ENCODE results near the gene AKAP8.
"Not testable (repeated sequence)": the region's sequence is repeated elsewhere in the genome, so short reads cannot be mapped to it uniquely, and the experiment has no call there.

AKAP8 gene

DNA sequence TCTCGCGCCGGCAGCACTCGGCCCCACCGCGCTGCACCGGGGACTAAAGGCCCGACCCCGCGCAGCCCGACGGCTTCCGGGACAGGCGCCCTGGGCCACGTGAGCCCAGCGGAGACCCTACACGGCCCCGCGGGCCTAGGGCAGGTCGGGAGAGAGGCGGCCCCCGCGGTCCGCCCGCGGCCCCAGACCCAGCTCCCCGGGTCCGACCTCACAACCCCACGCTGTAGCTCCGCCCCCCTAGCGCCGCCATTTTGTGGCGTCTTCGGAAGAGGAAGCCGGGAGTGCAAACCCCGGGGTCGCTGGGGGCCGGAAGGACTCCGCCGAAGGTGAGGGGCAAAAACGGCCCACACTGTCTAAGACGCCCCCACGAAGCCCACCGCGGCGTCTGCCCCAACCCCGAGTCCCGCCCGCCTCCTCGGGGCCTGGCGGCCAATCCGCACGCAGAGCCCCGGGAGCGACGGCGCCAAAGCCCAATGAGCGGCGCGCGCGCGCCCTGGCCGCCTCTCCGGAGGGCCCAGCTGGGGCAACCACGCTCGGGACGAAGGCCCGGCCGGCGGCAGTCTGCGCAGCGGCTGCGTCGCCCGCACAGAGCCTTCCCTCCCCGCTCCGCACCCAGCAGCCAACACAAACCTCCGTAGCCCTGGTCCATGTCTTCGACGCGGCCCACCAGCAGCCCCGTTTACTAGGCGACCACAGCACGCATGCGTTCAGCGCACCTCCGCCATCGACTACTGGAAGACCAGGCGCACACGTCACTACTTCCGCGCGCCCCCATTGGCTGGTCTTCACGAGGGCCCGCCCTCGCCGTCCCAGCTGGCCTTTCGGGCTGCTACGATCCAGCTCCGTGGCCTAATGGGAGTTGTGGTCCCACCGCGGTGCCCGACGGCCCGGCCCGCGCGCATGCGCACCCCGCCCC is at the start of gene AKAP8:
Gene AKAP8, minus strand, starts transcription at position 705 of the 916 bp plus-strand sequence. Its CDS starts 56 bp downstream, at position 649.
- DNase-seq: peak; percentile 98

DNA sequence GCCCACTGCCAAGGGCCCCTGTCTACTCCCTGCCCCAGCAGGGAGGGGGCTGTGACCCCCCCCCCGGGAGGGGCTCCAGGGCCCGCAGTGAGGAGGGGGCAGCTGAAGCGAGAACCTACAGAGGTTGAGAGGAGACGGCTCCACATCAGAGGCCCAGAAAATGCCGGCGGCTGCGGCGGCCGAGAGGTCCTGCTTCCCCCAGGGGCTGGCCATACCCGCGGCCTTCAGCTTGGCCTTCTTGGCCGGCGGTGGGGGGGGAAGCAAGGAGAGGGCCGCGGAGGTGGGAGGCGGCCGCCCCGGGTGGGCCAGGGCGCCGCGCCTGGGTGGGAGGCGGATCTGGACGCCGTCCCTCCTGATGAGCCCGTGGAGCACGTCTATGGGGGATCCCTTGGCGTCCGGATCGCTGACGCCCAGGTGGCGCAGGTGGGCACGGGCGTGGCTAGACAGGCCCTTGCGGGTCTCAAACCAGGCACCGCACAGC is 48.4 kb upstream of the AKAP8 start:
- DNase-seq: no peak

DNA sequence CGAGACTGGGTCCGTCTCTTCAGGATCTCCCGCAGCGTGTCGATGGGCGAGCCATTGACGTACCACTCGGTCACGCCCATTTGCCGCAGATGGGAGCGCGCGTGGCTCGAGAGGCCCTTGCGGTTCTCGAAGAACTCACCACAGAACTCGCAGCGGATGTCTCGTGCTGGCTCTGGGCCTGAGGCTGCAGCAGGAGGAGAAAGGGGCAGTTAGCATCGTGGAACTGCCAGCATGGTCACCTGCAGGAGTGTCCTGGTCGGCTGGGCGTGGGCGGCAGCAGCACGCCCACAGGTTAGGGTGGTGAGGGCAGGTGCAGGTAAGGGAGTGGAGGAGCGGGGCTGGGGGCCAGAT is 47.7 kb upstream of the AKAP8 start:
- no peak for DNase-seq

DNA sequence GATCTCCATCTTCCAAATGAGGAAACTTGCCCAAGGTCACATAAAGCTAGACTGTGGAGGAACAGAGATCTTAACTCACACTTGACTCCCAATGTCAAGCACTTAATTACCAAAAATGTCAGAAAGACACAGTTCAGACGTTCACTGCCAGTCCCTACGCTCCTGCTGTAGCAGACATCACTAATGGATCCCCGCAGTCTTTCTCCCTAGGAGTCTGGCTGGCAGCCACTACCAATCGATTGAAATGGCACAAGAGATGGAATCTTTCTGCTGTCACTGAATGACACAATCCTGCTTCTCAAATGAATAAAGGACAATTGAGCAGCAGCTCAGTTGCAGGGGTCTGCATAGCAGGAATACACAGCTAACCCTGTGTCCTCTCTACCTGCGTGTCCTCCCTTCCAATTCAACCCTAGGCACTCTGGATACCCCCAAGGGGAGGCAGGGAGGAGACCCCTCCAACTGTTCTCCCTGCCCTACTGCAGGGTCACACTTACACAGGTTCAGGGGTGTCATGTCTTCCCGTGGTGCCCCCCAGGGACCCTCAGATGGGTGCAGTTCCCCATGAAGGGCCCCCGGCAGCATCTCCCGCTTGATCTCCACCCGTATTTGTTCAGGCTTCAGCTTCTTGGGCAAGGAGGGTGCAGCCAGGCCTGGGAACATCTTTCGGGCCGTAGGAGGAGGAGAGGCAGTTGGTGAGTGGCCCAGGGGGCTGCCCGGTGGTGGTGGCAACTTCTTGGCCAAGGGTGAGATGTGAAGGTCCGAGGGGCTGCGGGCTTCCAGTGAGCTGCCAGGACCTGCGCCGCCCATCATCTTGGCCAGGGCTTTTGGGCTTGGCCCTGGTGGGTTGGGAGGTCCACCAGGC is 47.1 kb upstream of the AKAP8 start:
- DNase-seq: no peak

DNA sequence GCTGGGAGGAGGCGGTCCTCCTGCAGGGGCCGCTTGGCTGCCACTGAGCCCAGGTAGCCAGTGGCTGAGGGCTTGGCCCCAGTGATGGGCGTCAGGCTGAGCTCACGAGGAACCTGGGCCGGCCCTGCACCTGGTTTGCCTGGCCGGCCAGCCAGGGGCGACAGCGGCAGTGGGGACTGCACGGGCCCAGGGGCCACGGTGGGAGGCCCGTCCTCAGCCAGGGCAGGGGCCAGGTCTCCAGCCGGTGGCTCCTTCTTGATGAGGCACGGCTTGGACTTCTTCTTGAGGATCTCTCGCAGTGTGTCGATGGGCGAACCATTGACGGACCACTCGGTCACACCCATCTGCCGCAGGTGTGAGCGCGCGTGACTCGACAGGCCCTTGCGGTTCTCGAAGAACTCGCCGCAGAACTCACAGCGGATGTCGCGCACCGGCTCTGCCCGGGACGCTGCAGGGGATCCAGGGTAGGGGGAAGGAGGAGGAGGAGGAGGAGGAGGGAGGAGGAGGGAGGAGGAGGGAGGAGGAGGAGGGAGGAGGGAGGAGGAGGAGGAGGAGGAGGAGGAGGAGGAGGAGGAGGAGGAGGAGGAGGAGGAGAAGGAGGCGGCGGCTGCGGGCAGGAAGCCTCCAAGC is 45.8 kb upstream of the AKAP8 start:
- DNase-seq: no peak

DNA sequence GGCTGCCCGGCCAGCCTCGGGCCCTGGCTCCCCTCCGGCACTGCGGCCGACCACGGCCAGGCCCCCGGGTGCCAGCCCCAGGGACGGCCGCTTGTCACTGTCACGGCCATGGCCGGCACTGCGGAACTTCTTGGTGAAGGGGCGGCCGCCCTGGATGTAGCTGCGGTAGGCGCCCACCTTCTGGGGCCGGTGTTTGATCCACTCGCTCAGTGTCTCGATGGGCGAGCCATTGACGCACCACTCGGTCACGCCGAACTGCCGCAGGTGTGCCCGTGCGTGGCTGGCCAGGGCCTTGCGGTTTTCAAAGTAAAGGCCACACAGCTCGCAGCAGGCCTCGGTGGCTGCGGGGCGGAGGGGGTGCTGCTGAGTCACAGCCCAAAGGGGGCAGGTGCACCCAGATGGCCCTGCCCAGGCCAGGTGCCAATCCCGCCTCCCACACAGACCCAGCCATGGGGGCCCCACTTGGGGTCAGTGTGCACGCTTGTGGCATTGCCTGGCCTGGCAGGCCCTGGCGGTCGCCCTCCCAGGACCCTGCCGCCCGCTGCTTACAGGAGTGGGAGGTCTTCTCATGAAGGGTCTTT is 45.2 kb upstream of the AKAP8 start:
- no peak for DNase-seq

DNA sequence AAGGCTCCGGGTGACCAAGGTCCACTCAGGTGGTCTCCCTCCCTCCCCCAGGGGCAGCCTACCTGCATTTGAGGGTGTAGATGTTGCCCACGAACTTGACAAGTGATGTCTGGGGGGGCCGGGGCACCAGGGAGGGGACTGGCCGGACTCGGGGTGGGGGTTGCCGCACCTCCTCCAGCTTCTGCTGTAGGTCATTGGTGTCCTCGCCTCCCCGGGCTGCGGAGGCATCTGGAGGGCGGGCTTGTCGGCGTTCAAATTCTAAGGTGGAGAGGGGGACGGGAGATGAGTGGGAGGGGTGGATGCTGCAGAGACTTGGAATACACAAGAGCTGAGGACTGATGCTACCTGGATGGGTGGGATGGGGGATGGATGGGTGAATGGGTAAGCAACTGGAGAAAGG is 44.5 kb upstream of the AKAP8 start:
- no peak for DNase-seq

DNA sequence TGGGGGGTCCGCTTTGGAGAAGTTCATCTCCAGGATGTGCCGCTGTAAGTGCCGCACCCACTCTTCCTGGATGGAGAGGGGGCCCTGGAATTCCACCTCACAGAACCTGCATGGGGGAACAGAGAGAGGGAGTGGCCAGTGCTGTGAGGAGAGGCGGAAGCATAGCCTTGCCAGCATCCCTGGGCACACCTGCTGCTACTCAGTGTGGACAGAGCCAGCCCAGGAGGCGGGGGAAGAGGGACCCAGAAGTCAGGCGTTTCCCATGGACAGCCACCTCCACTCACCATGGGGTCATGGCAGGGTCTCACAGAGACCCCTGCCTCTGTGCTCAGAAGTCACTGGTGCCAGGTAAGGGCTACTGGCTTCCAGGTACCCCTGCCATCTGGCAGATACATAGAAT is 43.5 kb upstream of the AKAP8 start:
- no peak for DNase-seq

DNA sequence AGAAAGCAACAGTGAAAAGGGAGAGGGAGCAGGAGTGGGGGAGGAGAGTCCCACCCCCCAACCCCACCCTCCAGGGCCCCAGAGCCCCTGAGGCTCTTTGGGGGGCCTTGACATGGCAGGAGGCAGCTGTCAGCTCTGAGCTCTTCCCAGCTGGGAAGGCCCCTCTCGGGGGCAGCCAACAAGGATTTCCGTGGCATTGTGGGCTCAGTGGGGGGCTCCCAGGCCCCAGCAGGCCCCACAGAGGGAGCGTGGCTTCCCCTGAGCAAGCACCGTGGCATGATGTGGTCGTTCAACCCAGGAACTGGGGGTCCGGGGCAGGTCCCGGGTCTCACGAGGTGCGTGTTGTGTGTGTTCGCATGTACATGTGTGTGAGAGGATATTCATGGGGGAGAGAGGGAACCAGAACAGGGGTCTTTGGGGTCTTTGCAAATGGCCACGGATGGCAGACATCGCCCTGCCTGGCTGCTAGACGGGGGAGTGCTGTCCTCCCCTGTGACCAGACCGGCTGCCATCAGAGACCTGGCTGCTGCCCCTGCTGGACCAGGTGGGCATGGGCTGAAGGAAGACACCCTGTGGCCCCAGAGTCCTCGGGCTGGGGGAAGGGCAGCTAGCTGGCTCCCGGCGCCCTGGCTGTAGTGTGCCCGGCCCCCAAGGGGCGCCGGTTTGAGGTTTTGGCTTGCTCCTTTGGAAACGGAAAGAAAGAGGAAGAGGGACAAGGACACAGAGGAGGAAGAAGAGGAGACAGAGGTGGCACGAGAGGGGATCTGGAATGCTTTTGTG is 42.9 kb upstream of the AKAP8 start:
- DNase-seq: no peak

DNA sequence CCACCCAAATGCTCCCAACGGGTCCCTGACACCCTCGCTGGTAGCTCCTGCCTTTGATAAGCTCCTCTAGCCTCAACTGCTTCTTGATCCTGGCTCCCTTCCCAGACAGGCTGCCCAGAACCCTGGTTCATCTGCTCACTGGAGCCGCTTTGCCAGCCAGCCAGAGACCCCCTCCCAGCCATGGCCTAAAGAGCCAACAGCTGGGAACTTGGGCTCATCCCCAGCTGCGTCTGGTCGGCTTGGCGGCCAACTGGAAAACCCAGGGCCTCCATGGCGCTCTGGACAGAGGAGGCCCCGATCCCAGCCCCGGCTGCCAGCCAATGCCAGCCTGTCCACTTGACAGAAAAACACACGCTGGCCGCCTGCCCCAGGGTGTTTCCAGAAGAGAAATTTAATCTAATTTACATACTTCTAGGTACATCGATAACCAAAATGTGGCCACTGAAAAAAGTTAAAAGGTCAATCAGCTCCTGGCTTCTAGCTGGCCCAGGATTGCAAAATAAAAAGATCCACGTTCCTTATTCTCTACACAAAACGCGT is 42.2 kb upstream of the AKAP8 start:
- DNase-seq: peak; percentile 30

DNA sequence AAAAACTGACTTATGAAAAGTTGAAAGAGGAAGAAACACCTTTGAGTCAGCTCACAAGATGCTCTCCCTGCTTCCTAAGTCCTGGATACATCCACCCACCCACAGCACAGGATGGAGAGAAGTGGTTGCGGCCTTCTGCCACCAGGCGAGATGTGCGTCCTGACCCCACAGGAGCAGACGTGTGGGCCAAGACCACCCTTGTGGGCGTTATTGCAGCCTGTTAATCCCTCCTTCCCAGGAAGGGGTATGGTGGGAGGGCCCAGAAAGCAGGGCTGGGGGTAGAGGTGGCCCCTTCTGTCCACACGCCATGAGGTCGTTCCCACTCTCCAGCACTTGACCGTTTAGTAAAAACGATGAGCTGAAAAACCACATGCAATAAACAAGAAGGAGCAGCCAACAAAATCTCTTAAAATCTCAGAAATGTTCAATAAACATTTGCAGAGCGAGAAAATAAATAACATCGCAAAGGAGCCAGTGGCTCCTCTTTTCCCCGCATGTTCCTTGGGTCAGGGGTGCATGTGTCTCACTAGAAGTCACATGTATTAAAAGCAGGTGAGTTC is 41.6 kb upstream of the AKAP8 start:
- no peak for DNase-seq

DNA sequence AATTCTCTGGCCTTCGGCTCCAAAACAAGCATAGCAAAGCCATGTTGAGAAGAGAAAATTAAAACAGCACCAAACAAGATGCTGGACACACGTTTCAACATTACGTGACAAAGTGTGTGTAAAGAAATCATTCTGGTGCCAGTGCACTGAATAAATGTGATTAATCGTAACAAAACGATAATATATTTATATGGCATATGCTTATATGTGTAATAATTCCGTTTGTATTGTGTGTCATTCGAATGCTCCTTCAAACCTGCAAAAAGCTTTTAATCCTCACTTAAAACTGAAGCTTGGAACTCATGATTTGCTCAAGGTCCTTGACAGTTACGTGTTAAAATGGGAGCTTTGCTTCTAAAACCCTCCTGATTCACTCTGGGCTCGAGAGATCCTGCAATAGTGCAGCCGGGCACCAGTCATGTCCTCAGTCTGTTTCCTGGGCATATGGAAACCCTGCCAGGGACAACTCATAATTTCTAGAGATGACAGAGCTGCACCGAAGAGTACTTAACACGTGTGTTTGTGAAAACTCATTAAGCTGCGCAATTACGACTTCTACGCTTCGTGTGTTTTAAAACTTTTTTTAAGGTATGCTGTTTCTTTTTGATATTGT is 39.9 kb upstream of the AKAP8 start:
- DNase-seq: no peak

DNA sequence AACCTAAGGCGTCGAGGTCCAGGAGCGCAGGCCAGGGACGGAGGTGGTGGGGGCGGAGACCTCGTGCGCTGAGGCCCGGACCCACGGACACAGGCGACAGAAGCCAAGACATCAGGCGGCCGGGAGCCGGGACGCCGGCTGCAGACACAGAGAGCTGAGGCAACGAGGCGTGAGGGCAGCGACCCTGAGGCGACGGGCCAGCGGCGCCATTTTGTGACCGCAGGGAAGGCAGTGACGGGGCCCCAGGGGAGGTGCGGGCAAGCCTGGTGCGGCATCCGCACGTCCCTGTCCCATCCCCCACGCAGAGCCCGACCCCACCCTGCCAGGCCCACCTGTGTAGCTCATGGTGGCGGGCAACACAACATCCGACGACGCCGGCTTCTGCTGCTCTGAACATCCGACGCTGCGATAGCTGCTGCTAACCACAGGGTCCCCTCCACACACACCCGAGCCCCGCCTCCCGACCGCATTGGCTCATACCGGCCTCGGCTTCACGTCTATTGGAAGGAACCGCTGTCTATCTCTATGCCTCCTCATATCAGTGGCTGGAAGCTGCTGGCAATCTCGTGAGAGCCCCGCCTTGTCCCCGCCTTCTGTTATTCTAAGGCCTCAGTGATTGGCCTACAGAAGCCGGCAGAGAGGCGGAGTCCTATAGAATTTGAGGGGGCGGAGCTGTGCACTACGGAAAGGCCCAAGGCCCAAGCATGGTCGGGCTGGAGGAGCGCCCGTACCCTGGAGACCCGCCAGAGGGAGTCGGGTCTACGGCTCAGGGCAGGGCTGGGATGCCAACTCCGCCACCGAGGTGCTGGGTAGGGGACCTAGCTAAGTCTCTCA is 39.2 kb upstream of the AKAP8 start, which contains the start of gene AKAP8L:
Gene AKAP8L, minus strand, starts transcription at position 410 of the 834 bp plus-strand sequence. Its CDS starts 65 bp downstream, at position 345.
- peak; percentile 99 for DNase-seq

DNA sequence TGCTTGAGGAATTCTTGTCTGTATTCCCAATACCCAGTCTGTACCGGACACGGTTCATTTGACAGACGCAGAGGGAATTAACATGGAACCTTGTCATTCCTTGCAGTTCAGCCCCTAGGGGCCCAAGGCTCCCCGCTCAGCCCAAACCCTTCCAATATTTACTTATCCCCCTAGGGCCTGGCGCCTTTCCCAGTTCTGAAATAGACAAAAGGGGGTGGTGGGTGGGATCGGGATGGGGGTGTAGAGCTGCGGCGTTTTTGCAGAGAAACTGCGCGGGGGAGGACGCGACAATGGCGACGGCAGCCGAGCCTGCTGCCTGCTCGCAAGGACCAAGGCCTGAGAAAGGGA is 38.6 kb upstream of the AKAP8 start:
- DNase-seq: peak; percentile 16

DNA sequence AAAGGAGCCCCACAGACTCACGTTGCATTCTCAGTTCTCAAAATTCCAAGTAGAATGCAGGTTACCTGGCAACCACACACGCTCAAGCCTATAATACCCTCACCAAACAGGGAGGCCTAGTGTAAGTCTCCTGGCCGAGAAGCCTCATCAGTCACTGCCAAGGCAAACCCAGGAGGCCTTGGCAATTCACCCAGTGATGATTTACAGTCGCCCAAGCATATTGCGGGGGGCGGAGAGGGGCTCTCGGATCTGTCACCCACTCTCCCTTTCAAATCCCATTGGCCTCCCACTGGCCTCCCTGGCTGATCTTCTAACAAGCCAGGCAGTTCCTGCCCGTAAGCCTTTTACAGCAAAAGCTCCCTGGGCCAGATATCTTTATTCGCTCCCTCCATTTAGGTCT is 38.1 kb upstream of the AKAP8 start:
- no peak for DNase-seq

DNA sequence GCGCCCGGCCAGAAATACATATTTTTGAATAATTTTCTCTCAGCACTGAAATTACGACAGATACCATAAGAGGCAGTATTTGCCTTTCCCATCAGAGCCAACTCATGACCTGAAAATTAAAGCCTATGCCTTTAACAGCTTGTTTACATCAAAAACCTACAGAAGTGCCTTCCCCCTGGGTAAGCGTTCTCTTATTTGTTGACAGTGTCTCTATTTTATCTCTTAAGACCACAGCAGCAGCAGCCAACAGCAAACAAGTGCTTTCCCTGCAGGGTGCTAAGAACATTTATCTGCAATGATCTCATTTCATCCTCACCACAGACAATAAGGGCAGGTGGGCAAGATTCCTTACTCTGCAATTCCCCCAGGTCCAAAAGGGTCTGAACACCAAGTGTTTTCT is 33.2 kb upstream of the AKAP8 start:
- DNase-seq: no peak

DNA sequence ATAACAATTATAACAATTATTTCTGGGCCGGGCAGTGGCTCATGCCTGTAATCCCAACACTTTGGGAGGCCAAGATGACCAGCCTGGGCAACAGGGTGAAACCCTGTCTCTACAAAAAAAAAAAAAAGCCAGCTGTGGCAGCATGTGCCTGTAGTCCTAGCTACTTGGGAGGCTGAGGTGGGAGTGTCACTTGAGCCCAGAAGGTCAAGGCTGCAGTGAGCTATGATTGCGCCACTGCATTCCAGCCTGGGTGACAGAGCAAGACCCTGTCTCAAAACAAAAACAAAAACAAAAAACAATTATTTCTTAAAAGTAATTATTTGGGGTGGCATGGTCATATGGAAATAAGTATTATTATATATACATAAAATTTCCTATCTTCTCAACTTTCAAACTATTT is 31.8 kb upstream of the AKAP8 start:
- DNase-seq: not testable (repeated sequence)

DNA sequence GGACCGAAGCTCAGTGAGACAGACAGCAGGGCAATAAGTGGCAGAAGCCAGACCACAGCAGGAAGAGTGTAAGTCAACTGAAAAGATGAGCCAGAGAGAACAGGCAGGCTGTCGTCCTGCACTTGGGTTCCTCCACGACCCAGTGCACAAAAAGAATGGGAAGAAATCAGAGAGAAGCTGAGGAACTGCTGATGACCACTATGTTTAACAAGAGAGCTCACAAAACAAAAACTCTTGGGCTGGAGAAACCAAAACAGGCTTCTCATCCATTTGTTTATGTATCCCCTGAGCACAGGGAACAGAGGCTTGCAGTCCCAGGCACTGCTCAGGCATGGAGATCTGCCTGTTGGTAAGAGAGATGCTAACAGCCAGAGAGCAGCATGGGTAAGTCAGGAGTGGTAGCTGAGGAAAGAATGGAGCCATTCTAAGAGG is 25.2 kb upstream of the AKAP8 start:
- no peak for DNase-seq

DNA sequence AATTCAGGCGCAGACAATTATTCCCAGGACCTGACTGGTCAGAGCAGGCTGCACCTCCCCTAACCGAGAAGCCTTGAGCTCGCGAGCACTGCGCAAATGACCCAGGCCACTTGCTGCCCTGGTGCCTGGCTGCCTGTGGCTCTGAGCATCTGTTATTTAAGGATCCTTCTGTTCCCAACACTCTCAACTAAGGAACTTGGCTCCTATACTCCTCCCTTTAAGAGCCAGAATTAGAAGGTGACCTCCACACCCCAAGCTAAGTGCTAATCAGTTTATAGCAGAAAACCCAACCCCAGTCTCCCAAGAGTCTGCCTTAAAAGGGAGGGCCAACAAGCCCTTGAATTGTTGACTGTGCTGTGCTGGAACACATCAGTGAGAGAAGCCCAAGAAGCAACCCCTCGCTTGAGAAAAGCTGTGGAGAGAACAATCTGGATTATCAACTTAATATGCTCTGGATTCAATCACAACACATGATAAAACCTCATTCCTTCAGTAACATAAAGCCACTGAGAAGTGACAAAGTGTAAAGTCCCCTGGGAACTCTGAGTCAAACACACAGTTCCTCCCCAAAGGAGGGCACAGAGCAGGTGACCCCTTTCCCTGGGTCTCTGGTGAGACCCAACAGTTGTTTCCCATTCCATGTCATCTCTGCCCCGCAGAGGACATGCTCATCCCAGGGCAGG is 24.7 kb upstream of the AKAP8 start:
- DNase-seq: no peak

Data from NCI-H1694 (cell line).